ENCODE results near the gene HHAT. TPM values are rescaled to one million over a fixed set of nuclear protein-coding genes. Genes with fewer than 3 reads are reported as not detected.
A peak's percentile ranks its signal among the peaks of the same experiment; 100 is the strongest.

Gene HHAT
- total RNA-seq, 1 donor from 2014 or later, result 13.7 TPM

GRCh38 chr1:210573141-210573540 is 244.4 kb downstream of the HHAT start:
- DNase-seq (ENCODE audit: low read depth), result no peak
- no peak for TF ChIP-seq CTCF (conservative IDR thresholded peaks at IDR 0.05; ENCODE audit: low read depth, low read length)
- no peak overlapping the region for H3K4me3 ChIP-seq (ENCODE audit: low read depth, low read length)

- no peak for DNase-seq (ENCODE audit: low read depth)
- no peak overlapping the region for H3K4me3 ChIP-seq (ENCODE audit: low read depth, low read length)
- TF ChIP-seq CTCF (conservative IDR thresholded peaks at IDR 0.05; ENCODE audit: low read depth, low read length), result no peak
These were observed 253.7 kb downstream of the HHAT start for GRCh38 chr1:210582205-210582970.

- TF ChIP-seq CTCF (conservative IDR thresholded peaks at IDR 0.05; ENCODE audit: low read depth, low read length), result peak; percentile 90
- no peak for DNase-seq (ENCODE audit: low read depth)
- H3K4me3 ChIP-seq (ENCODE audit: low read depth, low read length), result no peak overlapping the region
These were observed 255.9 kb downstream of the HHAT start for GRCh38 chr1:210584439-210585113.

GRCh38 chr1:210586771-210587170 is 258.1 kb downstream of the HHAT start:
- TF ChIP-seq CTCF (conservative IDR thresholded peaks at IDR 0.05; ENCODE audit: low read depth, low read length), result no peak
- no peak for DNase-seq (ENCODE audit: low read depth)
- H3K4me3 ChIP-seq (ENCODE audit: low read depth, low read length), result no peak overlapping the region

GRCh38 chr1:210587566-210587965 is 258.9 kb downstream of the HHAT start:
- TF ChIP-seq CTCF (conservative IDR thresholded peaks at IDR 0.05; ENCODE audit: low read depth, low read length), result no peak
- no peak overlapping the region for H3K4me3 ChIP-seq (ENCODE audit: low read depth, low read length)
- no peak for DNase-seq (ENCODE audit: low read depth)

GRCh38 chr1:210588357-210588756 is 259.7 kb downstream of the HHAT start:
- no peak for DNase-seq (ENCODE audit: low read depth)
- no peak overlapping the region for H3K4me3 ChIP-seq (ENCODE audit: low read depth, low read length)
- TF ChIP-seq CTCF (conservative IDR thresholded peaks at IDR 0.05; ENCODE audit: low read depth, low read length), result no peak

Measured in epithelial cell of proximal tubule (primary cell).